Myometrial cell (primary cell): ENCODE measurements around the gene NR1H3. TPM values are rescaled to one million over a fixed set of nuclear protein-coding genes. Genes with fewer than 3 reads are reported as not detected.

Experiments
- total RNA-seq: library from RNA; depleted of rRNA; stranded (reverse); fragments of >200 nt; gene quantifications from 2 replicates; pipeline ENCODE4 v1.2.3, GENCODE V29; 2015

The NR1H3 gene
- total RNA-seq: 41.8 and 47.0 TPM in 2 replicates

GRCh38 chr11:47257517-47258316 is at the start of gene NR1H3:
Gene NR1H3, plus strand, starts transcription at chr11:47257996. Its CDS starts 1,221 bp downstream, at chr11:47259217.

GRCh38 chr11:47248664-47249377 is 9.0 kb upstream of the NR1H3 start, which contains the start of gene ACP2:
Gene ACP2, minus strand, starts transcription at chr11:47248814. Its CDS starts 25 bp downstream, at chr11:47248789.

GRCh38 chr11:47269829-47270305 is 12.1 kb downstream of the NR1H3 start, which contains the start of gene MADD:
Gene MADD, plus strand, starts transcription at chr11:47270133.

Other genes starting within 250 kb of the NR1H3 start
- gene ARFGAP2, start 81.1 kb upstream of the NR1H3 start, total RNA-seq: 134 and 172 TPM in 2 replicates
- 32.8 and 33.7 TPM in 2 replicates for gene PACSIN3, start 71.6 kb upstream of the NR1H3 start, total RNA-seq
- gene DDB2, start 43.0 kb upstream of the NR1H3 start, total RNA-seq: 57.1 and 62.3 TPM in 2 replicates
- gene ACP2, start 9.2 kb upstream of the NR1H3 start, total RNA-seq: 38.3 and 42.2 TPM in 2 replicates
- gene MADD, start 12.1 kb downstream of the NR1H3 start, total RNA-seq: 22.5 and 26.8 TPM in 2 replicates
- not detected in 2 replicates for gene MYBPC3, start 94.7 kb downstream of the NR1H3 start, total RNA-seq
- gene SPI1, start 120.6 kb downstream of the NR1H3 start, total RNA-seq: not detected in 2 replicates
- gene SLC39A13, start 150.6 kb downstream of the NR1H3 start, total RNA-seq: 157 and 162 TPM in 2 replicates
- 258 and 272 TPM in 2 replicates for gene PSMC3, start 168.4 kb downstream of the NR1H3 start, total RNA-seq
- gene RAPSN, start 191.1 kb downstream of the NR1H3 start, total RNA-seq: 0.18 TPM in 1 of 2 replicates, not detected in the other